Measurements from ENCODE around the gene POP7.

Gene POP7

GRCh38 chr7:100675105-100675451 is 30.8 kb upstream of the POP7 start:
- TF ChIP-seq MYC (IDR thresholded peaks at IDR 0.05; ENCODE audit: low read depth, low read length) = no peak
- H3K4me3 ChIP-seq (ENCODE audit: low read depth, low read length) = peak overlapping the region; percentile 81
- DNase-seq (ENCODE audit: low read depth) = no peak

- TF ChIP-seq MYC (IDR thresholded peaks at IDR 0.05; ENCODE audit: low read depth, low read length) = no peak
- no peak for TF ChIP-seq MAX (IDR thresholded peaks at IDR 0.05; ENCODE audit: low read depth, low read length)
- TF ChIP-seq CTCF (IDR thresholded peaks at IDR 0.05; ENCODE audit: low read depth, low read length) = no peak
- TF ChIP-seq POLR2A (IDR thresholded peaks at IDR 0.05; ENCODE audit: extremely low read depth, insufficient read length) = no peak
- H3K4me3 ChIP-seq (ENCODE audit: low read depth, low read length) = peak overlapping the region; percentile 81
- peak; percentile 88 for DNase-seq (ENCODE audit: low read depth)
Observed at GRCh38 chr7:100675581-100676350, 30.2 kb upstream of the POP7 start.

- no peak for TF ChIP-seq CTCF (IDR thresholded peaks at IDR 0.05; ENCODE audit: low read depth, low read length)
- no peak for TF ChIP-seq MAX (IDR thresholded peaks at IDR 0.05; ENCODE audit: low read depth, low read length)
- no peak for TF ChIP-seq POLR2A (IDR thresholded peaks at IDR 0.05; ENCODE audit: extremely low read depth, insufficient read length)
- no peak for TF ChIP-seq MYC (IDR thresholded peaks at IDR 0.05; ENCODE audit: low read depth, low read length)
Observed at GRCh38 chr7:100676501-100677306, 29.2 kb upstream of the POP7 start.

GRCh38 chr7:100677308-100678267 is 28.3 kb upstream of the POP7 start:
- TF ChIP-seq CTCF (IDR thresholded peaks at IDR 0.05; ENCODE audit: low read depth, low read length) = no peak
- peak; percentile 3 for TF ChIP-seq POLR2A (IDR thresholded peaks at IDR 0.05; ENCODE audit: extremely low read depth, insufficient read length)
- H3K4me3 ChIP-seq (ENCODE audit: low read depth, low read length) = no peak overlapping the region
- DNase-seq (ENCODE audit: low read depth) = no peak

More at GRCh38 chr7:100676501-100677306, 29.2 kb upstream of the POP7 start:
- no peak overlapping the region for H3K4me3 ChIP-seq (ENCODE audit: low read depth, low read length)
- DNase-seq (ENCODE audit: low read depth) = peak; percentile 19

GRCh38 chr7:100678291-100678984 is 27.5 kb upstream of the POP7 start:
- DNase-seq (ENCODE audit: low read depth) = peak; percentile 42

More at GRCh38 chr7:100678291-100678984, 27.5 kb upstream of the POP7 start:
- TF ChIP-seq CTCF (IDR thresholded peaks at IDR 0.05; ENCODE audit: low read depth, low read length) (no peak), POLR2A (IDR thresholded peaks at IDR 0.05; ENCODE audit: extremely low read depth, insufficient read length) (peak; percentile 5), MYC (IDR thresholded peaks at IDR 0.05; ENCODE audit: low read depth, low read length) (no peak), MAX (IDR thresholded peaks at IDR 0.05; ENCODE audit: low read depth, low read length) (no peak)
- H3K4me3 ChIP-seq (ENCODE audit: low read depth, low read length) = no peak overlapping the region

Data from NB4 (cell line).